ENCODE data around the gene PRKCE. TPM values are rescaled to one million over a fixed set of nuclear protein-coding genes. Genes with fewer than 3 reads are reported as not detected.

Gene PRKCE
- total RNA-seq, 1 donor from 2014 or later, result 85.0 TPM

DNA sequence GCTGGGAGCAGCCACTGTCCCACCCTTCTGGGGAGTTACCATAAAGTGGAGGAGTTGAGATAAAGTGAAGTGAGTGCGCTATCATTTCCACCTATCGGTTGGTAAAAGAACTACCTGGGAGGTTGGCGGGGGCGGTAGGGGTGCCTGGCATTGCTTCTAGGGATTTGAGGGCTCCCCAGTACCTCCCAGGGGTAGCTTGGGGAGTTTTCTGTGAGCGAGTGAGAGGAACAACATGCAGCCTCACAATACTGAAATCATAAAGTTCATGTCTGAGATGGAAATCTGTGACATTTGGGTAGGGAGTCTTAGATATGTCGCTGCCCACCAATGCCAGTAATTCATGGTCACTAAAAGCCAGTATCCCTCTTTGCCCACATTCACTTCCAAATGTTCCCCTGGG, 68.7 kb downstream of the PRKCE start:
- no peaks in the 10 kb centered on the region for H3K9me3 ChIP-seq
- ATAC-seq (no peak), DNase-seq (no peak)
- H3K4me3 ChIP-seq, result no peak overlapping the region
- H3K4me1 ChIP-seq, result peaks cover 20% of the 10 kb centered on the region
- intact Hi-C loops (cut with DNase I), result no loop called here
- H3K27me3 ChIP-seq (ENCODE audit: low read depth), result no peaks in the 10 kb centered on the region
- H3K27ac ChIP-seq, result no peak overlapping the region
- no peaks in the 10 kb centered on the region for H3K36me3 ChIP-seq
- TF ChIP-seq, protein P1, sequence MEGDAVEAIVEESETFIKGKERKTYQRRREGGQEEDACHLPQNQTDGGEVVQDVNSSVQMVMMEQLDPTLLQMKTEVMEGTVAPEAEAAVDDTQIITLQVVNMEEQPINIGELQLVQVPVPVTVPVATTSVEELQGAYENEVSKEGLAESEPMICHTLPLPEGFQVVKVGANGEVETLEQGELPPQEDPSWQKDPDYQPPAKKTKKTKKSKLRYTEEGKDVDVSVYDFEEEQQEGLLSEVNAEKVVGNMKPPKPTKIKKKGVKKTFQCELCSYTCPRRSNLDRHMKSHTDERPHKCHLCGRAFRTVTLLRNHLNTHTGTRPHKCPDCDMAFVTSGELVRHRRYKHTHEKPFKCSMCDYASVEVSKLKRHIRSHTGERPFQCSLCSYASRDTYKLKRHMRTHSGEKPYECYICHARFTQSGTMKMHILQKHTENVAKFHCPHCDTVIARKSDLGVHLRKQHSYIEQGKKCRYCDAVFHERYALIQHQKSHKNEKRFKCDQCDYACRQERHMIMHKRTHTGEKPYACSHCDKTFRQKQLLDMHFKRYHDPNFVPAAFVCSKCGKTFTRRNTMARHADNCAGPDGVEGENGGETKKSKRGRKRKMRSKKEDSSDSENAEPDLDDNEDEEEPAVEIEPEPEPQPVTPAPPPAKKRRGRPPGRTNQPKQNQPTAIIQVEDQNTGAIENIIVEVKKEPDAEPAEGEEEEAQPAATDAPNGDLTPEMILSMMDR (IDR thresholded peaks at IDR 0.05), result no peak

DNA sequence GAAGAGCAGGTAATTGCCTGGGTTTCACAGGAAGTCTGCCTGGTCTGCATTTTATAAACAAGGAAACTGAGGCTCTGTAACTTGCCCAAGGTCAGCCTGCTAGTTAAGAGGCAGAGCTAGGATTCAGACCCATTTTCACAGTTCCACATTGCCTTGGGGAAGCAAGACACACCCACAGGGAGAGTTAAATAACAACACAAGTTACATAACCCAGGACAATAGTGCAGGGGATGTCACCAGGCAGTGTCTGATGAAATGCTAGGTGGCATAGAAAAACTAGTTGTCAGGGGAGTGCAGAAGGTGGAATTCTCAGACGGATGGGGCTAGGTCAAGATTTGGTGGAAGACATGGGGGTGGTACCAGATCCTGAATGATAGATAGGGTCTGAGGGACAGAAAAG, 69.7 kb downstream of the PRKCE start:
- ATAC-seq, result peak; percentile 47 to 49
- intact Hi-C loops (cut with DNase I), result no loop called here

DNA sequence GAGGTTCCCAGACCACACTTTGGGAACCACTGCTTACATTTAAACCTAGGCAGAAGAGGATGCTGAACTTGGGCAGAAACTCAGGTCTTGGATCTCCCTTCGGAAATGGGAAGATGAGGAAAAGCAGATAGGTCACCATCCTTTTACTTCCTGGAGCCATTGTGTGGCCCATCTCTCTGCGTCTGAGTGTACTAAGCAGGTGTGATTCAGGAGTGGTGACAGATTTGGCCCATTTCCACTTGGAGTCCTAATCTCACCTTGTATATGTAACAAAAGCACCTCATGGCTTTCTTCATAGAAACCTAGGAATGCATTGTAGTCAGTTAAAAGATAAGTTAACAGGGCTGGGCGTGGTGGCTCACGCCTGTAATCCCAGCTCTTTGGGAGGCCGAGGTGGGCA, 71.0 kb downstream of the PRKCE start:
- ATAC-seq (no peak), DNase-seq (no peak)
- intact Hi-C loops (cut with DNase I), result no loop called here
- no peaks in the 10 kb centered on the region for H3K9me3 ChIP-seq
- no peak overlapping the region for H3K4me3 ChIP-seq
- no peaks in the 10 kb centered on the region for H3K27me3 ChIP-seq (ENCODE audit: low read depth)
- H3K27ac ChIP-seq, result no peak overlapping the region
- TF ChIP-seq, protein P1 (IDR thresholded peaks at IDR 0.05), result no peak
- H3K36me3 ChIP-seq, result no peaks in the 10 kb centered on the region
- peaks cover 20% of the 10 kb centered on the region for H3K4me1 ChIP-seq

More for the DNA sequence above, 69.7 kb downstream of the PRKCE start:
- TF ChIP-seq, protein P1 (IDR thresholded peaks at IDR 0.05), result no peak
- Histone ChIP-seq H3K4me1 (peaks cover 20% of the 10 kb centered on the region), H3K27ac (no peak overlapping the region), H3K36me3 (no peaks in the 10 kb centered on the region), H3K9me3 (no peaks in the 10 kb centered on the region), H3K4me3 (no peak overlapping the region), H3K27me3 (ENCODE audit: low read depth) (no peaks in the 10 kb centered on the region)
- no peak for DNase-seq

DNA sequence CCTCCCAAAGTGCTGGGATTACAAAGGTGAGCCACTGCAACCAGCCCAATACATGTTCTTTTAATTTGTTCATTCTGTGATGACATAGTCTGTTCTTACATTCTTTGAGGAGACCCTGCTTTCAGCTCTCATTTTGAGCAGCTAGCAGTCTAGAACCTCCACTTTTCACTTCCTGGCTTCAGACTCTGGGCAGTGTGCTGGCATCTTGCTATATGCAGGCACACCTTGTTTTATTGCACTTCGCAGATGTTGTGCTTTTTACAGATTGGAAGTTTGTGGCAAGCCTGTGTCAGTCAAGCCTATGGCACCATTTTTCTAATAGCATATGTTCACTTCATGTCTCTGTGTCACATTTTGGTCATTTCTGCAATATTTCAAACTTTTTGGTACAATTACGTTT, 72.4 kb downstream of the PRKCE start:
- intact Hi-C loops (cut with DNase I), result no loop called here
- TF ChIP-seq, protein P1 (IDR thresholded peaks at IDR 0.05), result no peak
- H3K27ac ChIP-seq, result no peak overlapping the region
- H3K27me3 ChIP-seq (ENCODE audit: low read depth), result no peaks in the 10 kb centered on the region
- peaks cover 20% of the 10 kb centered on the region for H3K4me1 ChIP-seq
- ATAC-seq (no peak), DNase-seq (no peak)
- no peak overlapping the region for H3K4me3 ChIP-seq
- H3K36me3 ChIP-seq, result no peaks in the 10 kb centered on the region
- H3K9me3 ChIP-seq, result no peaks in the 10 kb centered on the region

DNA sequence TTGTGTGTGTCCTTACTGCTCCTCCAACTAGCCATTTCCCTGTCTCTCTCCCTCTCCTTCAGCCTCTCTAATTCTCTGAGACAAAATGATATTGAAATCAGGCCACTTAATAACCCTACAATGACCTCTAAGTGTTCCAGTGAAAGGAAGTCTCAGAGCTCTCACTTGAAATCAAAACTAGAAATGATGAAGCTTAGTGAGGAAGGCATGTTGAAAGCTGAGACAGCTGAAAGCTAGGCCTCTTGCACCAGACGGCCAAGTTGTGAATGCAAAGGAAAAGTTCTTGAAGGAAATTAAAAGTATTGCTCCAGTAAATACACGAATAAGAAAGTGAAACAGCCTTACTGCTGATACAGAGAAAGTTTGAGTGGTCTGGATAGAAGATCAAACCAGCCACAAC, 72.9 kb downstream of the PRKCE start:
- Histone ChIP-seq H3K27me3 (ENCODE audit: low read depth) (no peaks in the 10 kb centered on the region), H3K4me1 (peaks cover 20% of the 10 kb centered on the region), H3K36me3 (no peaks in the 10 kb centered on the region), H3K9me3 (no peaks in the 10 kb centered on the region), H3K27ac (peak overlapping the region; percentile 27), H3K4me3 (no peak overlapping the region)
- ATAC-seq (peak; percentile 30 to 58), DNase-seq (no peak)
- TF ChIP-seq, protein P1 (IDR thresholded peaks at IDR 0.05), result no peak
- intact Hi-C loops (cut with DNase I), result no loop called here

DNA sequence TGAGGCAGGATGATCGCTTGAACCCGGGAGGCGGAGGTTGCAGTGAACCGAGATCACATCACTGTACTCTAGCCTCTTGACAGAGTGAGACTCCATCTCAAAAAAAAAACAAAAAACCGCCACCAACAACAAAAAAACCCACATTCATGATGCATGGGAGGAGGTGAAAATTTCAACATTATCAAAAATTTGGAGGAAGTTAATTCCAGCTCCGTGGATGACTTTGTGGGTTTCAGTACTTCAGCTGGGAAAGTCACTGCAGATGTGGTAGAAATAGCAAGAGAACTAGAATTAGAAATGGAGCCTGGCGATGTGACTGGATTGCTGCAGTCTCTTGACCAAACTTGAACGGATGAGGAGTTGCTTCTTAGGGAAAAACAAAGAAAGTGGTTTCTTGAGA, 74.3 kb downstream of the PRKCE start:
- Histone ChIP-seq H3K9me3 (no peaks in the 10 kb centered on the region), H3K4me1 (peaks cover 20% of the 10 kb centered on the region), H3K36me3 (no peaks in the 10 kb centered on the region), H3K27ac (no peak overlapping the region), H3K27me3 (ENCODE audit: low read depth) (no peaks in the 10 kb centered on the region), H3K4me3 (no peak overlapping the region)
- ATAC-seq, result no peak
- intact Hi-C loops (cut with DNase I), result no loop called here
- TF ChIP-seq, protein P1 (IDR thresholded peaks at IDR 0.05), result no peak
- no peak for DNase-seq
